Measurements from ENCODE around the gene OTUD4. TPM values are rescaled to one million over a fixed set of nuclear protein-coding genes. Genes with fewer than 3 reads are reported as not detected.

Gene OTUD4
- total and polyA plus RNA-seq, 9 of the 15 experiments (the other 6 are each of a cell fraction or from before 2014, with no cell fraction given), result 4.2 to 29.0 (median 24.8) TPM

DNA sequence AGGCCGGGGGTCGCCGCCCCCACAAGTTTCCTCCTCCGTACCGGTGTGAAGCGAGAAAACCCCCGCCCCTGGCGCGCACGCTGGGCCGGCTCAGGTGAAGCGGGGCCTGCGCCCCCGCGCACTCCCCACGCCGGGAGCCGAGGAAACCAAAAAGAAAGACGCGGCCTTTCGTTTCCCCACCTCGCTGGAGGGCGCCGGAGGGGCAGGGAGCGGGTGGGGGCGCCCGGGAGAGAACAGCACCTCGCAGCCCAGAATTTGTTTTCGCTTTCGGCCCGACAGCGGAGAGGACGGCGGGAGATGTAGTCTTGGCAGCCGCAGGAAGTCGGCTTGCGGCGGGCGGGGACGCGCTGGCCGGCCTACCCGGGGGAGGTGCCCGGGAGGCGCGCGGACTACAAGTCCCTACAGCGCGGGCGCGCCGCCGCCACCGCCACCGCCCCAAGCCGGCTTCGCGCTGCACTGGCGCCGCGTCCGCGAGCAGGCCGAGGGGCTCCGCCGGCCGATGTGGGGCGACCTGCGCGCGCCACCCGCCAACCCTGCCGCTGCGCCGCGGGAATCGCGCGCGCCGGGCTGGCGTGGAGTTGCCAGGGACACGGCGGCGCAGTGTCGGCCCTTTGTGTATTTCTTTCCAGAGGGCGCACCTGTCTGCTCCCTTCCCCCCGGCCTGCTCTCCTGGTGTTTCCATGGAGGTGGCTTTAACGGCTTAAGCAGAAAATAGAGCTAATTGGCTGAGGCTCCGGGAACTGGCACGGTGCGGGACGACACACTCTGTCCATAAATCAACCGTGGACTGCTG is at the start of gene OTUD4 (continued):
- TF ChIP-seq ZNF280A (IDR thresholded peaks at IDR 0.05; ENCODE audit: low read depth, partially characterized antibody) (no peak), KDM4B (IDR thresholded peaks at IDR 0.05; ENCODE audit: borderline replicate concordance in 2 of 2, low read depth in 1 of 2) (no peak), ZNF263 (CRISPR knock-in tag; IDR thresholded peaks at IDR 0.05; ENCODE audit: borderline replicate concordance) (no peak), ZNF644 (tag; IDR thresholded peaks at IDR 0.05; ENCODE audit: low read depth) (0 out of 2 replicates have a peak, but pooled peaks have one; percentile 60), ZNF395 (CRISPR knock-in tag; IDR thresholded peaks at IDR 0.05) (peak; percentile 34; the same call in 1 of the 2 replicates), KLF6 (CRISPR knock-in tag; IDR thresholded peaks at IDR 0.05; ENCODE audit: borderline replicate concordance) (no peak), MLLT1 (IDR thresholded peaks at IDR 0.05) (no peak)
- TF ChIP-seq, protein P1, sequence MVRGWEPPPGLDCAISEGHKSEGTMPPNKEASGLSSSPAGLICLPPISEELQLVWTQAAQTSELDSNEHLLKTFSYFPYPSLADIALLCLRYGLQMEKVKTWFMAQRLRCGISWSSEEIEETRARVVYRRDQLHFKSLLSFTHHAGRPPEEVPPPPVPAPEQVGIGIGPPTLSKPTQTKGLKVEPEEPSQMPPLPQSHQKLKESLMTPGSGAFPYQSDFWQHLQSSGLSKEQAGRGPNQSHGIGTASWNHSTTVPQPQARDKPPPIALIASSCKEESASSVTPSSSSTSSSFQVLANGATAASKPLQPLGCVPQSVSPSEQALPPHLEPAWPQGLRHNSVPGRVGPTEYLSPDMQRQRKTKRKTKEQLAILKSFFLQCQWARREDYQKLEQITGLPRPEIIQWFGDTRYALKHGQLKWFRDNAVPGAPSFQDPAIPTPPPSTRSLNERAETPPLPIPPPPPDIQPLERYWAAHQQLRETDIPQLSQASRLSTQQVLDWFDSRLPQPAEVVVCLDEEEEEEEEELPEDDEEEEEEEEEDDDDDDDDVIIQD (CRISPR knock-in tag; IDR thresholded peaks at IDR 0.05), result no peak

Data from K562 (cell line).